GM06990 (cell line): ENCODE data around the gene FNBP1L.

ENCODE experiments used
- DNase-seq: peaks from one replicate; pipeline ENCODE4 v3.0.0-alpha.2; 2011; ENCODE audit not compliant: insufficient read length; ENCODE audit errors: extremely low read depth
- H3K27me3 ChIP-seq: replicated peaks from 2 replicates; pipeline ENCODE4 v1.6.0; 2011; ENCODE audit warnings: low read length; ENCODE audit not compliant: control insufficient read depth, insufficient read depth
- H3K36me3 ChIP-seq: 2 replicates; pipeline ENCODE4 v1.5.1; 2011; ENCODE audit warnings: low read length; ENCODE audit not compliant: control insufficient read depth, insufficient read depth
- H3K4me3 ChIP-seq: replicated peaks from 2 replicates; pipeline ENCODE4 v1.5.1; 2011; ENCODE audit warnings: low read depth, mild to moderate bottlenecking, control low read depth, low read length
- CTCF ChIP-seq: IDR thresholded peaks from 2 replicates; pipeline ENCODE4 v1.5.1; 2011; ENCODE audit warnings: low read length, control low read depth, mild to moderate bottlenecking, inconsistent platforms; ENCODE audit not compliant: insufficient read depth, poor library complexity, severe bottlenecking

Gene FNBP1L

DNA sequence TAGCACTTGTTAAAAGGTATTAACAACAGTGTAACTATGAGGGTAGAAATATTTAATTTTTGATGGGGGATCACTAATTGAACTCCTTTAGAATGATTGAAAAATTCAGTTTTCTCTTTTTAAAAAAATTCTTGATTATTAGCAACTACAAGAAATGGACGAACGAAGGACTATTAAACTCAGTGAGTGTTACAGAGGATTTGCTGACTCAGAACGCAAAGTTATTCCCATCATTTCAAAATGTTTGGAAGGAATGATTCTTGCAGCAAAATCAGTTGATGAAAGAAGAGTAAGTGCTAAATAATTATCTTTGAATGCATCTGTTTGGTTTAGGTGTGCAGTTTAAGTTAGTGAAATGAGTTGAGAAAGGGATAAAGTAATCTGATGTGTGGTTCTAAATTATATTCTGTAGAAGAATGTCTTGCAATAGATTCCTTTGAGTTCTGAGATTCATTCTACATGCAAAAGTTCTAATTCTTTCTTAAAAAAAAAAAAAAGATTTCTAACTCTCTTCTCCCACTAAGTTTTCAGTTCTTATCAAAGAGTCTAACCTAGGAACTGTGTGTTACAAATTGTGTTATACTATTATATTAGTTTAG is 85.0 kb downstream of the FNBP1L start:
- Histone ChIP-seq H3K36me3 (no peaks in the 10 kb centered on the region), H3K27me3 (no peaks in the 10 kb centered on the region), H3K4me3 (no peak overlapping the region)
- TF ChIP-seq CTCF, result no peak
- no peak for DNase-seq

DNA sequence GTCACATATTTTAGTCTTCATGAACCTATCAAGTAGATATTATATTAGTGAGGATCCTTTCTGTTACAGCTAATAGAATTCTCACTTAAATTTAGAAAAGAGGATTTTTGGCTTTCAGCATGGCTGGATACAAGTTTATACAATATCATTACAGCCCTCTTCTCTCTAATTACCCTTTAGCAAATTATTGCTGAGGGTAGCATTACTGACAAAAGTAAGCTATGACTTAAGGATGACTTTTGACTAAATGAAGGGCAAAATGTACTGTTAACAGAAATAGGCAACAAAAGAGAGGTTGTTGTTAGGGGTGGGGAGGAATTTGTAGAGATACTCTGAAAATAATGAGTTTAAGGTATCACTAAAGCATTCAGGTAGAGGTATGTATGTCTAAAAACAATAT is 85.8 kb downstream of the FNBP1L start:
- no peak overlapping the region for H3K4me3 ChIP-seq
- H3K27me3 ChIP-seq, result no peaks in the 10 kb centered on the region
- H3K36me3 ChIP-seq, result no peaks in the 10 kb centered on the region
- TF ChIP-seq CTCF, result no peak
- DNase-seq, result no peak

GRCh38 chr1:93537396-93537795 is 89.5 kb downstream of the FNBP1L start:
- DNase-seq, result no peak
- no peak overlapping the region for H3K4me3 ChIP-seq
- no peak for TF ChIP-seq CTCF
- no peaks in the 10 kb centered on the region for H3K27me3 ChIP-seq
- H3K36me3 ChIP-seq, result no peaks in the 10 kb centered on the region

DNA sequence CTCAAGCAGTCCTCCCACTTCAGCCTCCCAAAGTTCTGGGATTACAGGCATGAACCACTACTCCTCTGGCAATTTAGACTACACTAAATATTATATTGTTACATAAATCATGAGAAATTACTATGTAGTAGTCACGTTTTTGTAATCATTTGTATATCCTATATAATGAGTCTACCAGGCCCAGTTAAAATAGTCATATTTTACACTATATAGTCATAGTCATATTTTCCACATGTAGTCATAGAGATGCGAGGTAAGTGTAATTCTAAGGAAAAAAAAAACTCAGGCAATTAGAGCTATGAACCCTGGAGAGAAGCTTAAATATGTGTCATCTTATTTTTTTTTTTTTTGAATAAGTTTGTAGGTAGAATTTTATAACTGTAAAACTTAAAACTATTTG is 90.0 kb downstream of the FNBP1L start:
- no peak overlapping the region for H3K4me3 ChIP-seq
- H3K36me3 ChIP-seq, result no peaks in the 10 kb centered on the region
- no peak for TF ChIP-seq CTCF
- no peak for DNase-seq
- no peaks in the 10 kb centered on the region for H3K27me3 ChIP-seq

DNA sequence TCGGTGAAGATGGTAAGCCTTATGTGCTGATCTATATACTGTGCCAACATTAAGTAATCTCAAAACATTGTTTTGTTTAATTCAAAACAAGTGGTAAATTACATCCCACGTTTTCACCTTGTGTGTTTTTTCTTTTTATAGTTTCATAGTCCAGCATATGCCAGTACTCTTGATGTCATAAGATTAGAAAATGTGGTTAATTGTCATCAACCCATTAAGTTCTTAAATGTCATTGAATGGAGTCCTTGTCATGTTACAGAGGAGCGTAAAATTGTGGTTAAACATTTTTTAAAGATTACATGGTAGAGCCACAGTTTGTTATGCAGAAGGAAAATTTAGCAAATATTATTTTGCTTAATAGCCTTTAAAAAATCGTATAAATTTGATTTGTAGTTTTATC is 93.1 kb downstream of the FNBP1L start:
- Histone ChIP-seq H3K36me3 (no peaks in the 10 kb centered on the region), H3K4me3 (no peak overlapping the region), H3K27me3 (no peaks in the 10 kb centered on the region)
- no peak for TF ChIP-seq CTCF
- no peak for DNase-seq

- Histone ChIP-seq H3K27me3 (no peaks in the 10 kb centered on the region), H3K36me3 (no peaks in the 10 kb centered on the region), H3K4me3 (no peak overlapping the region)
- no peak for TF ChIP-seq CTCF
- DNase-seq, result no peak
These were observed 94.5 kb downstream of the FNBP1L start for GRCh38 chr1:93542398-93542797.
